Midbrain (tissue), 1 donor: ENCODE results near the gene KIF3A.

Experiments used
- DNase-seq: peaks from one replicate; lab custom pipeline; 2025; lab: John Stamatoyannopoulos, UW

Gene KIF3A

DNA sequence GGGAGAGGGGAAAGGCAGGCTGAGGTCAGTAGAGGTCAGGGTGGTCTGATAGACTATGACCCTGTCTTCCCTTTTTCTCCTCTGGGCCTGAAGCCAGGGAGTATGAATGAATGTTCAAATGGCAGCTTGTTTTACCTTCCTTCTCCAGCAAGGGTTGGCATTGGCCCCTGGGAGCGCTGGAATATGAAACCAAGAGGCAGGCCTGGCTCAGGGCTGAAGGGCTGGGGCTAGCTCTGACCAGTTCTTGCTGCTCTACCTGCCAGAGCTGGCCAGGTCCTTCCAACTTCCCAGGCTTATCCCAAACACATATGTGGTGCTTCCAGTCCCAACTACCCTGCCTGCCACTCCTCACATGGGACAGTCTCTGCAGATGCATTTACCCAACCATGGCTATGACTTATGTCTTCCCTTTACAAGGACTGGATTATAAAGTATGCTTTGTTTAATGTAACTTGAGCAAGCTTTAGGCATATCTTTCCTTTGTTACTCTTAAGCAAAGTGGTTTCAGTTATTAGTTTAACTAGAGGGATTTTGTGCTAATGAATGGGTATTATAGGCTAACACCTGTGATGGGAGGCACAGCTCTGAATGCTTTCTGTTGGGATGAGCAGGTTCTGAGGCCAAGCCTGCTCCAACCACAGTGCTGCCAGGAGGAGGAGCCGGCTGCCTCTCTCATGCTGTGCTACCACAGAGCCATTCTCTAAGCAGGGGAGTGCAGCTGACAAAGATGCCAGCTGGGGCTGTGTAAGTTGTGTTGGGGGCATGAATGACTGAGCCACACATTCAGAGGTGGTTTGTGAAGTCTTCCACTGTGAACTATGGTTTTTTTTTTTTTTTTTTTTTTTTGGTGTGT lies 16.0 kb upstream of the KIF3A start:
- DNase-seq: peak; percentile 83

DNA sequence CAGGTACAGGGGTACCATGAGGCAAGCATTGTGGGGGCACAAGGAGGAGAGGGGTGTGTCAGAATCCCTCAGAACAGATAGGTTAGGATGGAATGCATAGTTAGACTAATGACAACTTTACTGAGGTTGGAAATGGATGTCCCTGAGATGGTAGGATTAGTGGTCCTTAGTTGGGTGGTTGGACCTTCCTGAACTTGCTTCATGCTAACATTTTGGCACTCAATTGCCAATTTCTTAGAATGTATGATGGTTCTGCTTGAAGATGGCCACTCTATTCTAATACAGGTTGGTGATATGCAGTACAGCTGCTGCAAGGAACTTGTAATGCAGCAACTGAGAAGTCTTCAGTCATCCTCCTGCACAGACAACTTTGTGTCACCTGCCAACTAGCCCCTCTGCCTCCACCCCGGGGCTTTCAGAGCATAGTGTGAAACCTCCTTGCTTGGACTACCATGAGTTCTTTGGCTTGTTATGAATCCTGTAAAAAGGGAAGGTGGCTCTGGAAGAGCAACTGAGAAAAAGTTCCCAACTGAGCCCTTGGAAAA lies 15.3 kb upstream of the KIF3A start:
- DNase-seq: no peak

- DNase-seq: no peak
Measured at GRCh38 chr5:132751971-132752580, 14.7 kb upstream of the KIF3A start.

DNA sequence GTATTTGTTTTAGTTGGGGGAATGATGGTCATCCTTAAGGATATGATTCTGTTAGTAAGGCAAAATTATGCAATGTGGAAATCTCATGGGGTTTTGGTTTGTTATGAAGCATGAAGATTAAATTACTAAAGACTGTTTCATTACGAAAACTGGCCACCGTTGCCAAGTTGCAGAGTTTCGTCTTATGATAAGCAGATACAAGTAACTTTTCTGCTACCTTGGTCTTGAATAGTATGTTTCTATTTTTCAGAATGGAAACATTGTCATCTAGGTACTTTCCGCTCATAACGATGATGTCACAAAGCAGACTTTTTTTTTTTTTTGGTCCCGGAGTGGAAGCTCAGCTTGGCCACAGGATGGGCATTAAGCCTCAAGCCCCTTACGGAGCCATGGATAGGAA lies 14.1 kb upstream of the KIF3A start:
- DNase-seq: no peak

GRCh38 chr5:132750471-132751230 lies 13.3 kb upstream of the KIF3A start:
- no peak for DNase-seq

DNA sequence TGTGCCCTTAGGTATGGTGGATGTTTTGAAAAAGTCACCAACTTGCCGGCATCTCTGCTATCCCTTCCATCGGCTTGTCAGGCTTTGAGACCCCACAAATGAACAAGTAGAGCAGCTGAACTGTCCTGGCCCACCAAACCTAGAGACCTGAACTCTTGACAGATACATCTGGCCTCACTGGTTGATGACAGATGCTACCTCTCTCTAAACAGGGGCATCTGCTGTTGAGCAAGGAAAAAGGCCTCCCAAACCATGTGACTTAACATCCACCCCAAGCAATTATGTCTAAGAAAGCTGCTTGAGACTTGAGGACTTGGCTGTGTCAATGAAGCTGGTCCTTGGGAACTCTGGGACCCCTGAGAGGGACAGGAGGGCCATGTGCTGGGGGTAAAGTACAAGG lies 12.2 kb upstream of the KIF3A start:
- no peak for DNase-seq

GRCh38 chr5:132748522-132749000 lies 11.2 kb upstream of the KIF3A start:
- no peak for DNase-seq

DNA sequence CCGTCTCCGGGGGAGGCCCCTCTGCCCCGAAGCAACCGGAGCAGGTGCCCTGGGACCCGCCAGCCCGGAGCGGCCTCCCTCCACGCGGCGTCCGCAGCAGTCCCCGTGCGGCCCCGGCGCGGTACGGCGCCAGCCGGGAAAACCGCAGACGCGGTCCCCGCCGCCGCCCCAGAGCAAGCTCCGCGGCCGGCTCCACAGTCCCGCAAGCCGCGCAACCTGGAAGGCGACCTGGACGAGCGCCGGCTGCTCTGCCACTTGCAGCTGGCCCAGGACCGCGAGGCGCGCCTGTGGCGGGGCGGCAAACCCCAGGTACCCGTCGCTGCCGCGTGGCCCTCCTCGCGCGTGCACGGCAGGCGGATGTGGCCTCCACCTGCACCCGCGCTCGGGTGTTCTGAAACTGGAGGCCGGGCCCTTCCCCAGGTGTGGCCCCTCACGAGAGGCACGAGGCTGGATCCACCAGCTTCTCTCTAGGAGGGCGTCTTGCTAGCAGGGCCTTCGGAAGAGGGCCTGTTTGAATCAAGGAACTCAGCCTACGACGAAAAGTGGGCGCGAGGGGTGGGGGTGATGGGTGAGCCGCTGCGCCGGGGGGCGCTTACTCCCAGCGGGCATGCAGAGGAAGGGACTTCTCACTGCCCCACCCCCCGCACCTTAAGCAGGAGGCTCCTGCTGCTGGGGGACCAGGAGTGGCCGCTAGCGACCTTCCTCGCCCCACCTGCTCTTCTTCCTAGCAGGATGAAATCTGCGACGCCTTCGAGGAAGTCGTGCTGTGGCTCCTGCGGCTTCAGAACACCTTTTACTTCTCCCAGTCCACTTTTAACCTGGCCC lies 10.5 kb upstream of the KIF3A start:
- no peak for DNase-seq

- peak; percentile 17 for DNase-seq
Measured at GRCh38 chr5:132746954-132747615, 9.7 kb upstream of the KIF3A start, which contains the start of gene CCNI2. Gene CCNI2 (plus strand): TSS chr5:132747426. CDS start chr5:132747496, 70 bp downstream.

DNA sequence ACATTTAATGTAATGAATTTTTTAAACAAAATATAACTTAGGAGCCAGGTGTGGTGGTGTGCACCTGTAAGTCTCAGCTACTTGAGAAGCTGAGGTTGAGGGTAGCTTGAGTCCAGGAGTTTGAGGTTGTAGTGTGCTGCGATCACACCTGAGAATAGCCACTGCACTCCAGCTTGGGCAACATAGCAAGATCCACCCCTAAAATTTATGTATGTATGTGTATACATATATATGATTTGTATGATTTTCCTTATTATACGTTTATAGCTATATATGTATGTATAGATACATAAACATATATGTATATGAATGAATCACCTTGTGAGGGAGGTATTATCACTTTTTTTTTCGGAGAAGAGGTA lies 9.2 kb upstream of the KIF3A start:
- DNase-seq: no peak

DNA sequence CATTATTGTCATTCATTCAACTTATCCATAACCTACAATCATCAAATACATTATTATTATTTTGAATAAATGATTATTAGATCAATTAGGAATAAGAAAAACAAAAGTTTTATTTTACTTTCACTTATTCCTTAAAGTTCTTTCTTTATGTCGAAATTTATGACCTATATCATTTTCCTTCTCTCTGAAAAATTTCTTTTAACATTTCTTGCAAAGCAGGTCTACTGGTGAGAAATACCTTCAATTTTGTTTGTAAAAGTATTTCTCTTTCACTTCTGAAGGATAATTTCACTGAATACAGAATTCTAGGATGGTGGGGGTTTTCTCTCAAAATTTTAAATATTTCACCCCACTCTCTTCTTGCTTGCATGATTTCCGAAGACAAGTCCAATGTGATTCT lies 7.3 kb upstream of the KIF3A start:
- DNase-seq: no peak

DNA sequence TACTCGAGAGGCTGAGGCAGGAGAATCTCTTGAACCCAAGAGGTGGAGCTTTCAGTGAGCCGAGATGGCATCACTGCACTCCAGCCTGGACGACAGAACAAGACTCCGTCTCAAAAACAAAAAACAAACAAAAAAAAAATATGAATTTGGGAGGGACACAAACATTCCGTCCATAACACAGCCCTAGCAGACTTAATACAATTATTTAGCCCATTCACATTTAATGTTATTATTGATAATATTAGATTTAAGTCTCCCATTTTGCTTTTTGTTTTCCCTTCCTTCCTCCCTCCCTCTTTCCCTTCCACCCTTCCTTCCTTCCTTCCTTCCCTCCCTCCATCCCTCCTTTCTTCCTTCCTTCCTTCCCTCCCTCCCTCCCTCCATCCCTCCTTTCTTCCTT lies 5.3 kb upstream of the KIF3A start:
- DNase-seq: no peak

GRCh38 chr5:132742158-132742557 lies 4.8 kb upstream of the KIF3A start:
- DNase-seq: no peak

GRCh38 chr5:132739232-132739631 lies 1.9 kb upstream of the KIF3A start:
- DNase-seq: no peak

GRCh38 chr5:132737982-132738681 lies 786 bp upstream of the KIF3A start:
- no peak for DNase-seq

DNA sequence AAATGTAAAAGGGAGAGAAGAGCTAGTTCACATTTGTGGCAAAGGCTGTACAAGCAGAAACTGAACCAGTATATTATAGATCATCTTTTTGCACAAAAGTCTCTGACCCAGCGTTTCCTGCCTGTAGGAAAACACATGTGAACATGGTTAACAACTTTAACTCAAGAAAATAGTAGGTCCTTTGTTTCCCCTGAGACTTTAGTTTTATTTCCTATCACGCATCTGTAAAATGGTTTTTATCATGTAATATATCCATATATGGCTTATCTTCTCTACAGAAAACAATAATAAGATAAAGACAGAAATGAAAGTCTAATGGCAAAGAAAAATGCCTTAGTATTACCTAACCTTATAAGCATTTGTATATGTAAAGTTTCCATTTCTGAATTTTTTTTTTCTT lies 2.7 kb downstream of the KIF3A start:
- DNase-seq: no peak

DNA sequence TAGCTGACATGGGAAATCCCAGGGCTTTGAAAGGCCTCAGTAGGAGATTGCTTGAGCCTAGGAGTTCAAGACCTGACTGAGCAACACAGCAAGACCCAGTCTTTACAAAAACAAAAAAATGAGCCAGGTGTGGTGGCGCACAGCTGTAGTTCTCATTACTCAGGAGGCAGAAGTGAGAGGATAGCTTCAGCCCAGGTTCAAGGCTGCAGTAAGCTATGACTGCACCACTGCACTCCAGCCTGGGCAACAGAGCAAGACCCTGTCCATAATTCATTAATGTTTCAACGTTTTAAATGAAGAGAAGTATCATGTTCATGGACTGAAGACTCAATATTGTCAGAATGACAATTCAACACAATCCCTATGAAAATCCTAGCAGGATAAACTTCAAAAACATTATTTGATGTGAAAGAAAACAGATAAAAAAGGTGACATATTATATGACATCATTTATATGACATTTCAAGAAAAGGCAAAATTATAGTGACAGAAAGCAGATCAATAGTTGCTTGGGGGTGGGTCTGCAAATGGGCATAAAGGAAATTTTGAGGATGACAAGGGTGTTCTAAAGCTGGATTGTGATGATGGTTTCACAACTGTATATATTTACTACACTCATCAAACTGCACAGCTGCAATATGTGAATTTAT lies 3.7 kb downstream of the KIF3A start:
- no peak for DNase-seq

DNA sequence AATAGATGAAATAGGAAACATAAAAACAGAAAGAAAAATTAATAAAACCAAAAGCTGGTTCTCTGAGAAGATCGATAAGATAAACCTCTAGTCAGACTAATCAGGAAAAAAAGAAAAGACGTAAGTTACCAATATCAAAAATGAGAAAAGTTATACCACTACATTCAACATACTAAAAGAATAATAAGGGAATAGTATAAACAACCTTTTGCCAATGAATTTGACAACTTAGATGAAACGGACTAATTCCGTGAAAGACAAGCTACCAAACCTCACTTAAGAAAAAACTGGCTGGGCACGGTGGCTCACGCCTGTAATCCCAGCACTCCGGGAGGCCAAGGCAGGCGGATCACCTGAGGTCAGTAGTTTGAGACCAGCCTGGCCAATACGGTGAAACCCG lies 7.5 kb downstream of the KIF3A start:
- DNase-seq: no peak

DNA sequence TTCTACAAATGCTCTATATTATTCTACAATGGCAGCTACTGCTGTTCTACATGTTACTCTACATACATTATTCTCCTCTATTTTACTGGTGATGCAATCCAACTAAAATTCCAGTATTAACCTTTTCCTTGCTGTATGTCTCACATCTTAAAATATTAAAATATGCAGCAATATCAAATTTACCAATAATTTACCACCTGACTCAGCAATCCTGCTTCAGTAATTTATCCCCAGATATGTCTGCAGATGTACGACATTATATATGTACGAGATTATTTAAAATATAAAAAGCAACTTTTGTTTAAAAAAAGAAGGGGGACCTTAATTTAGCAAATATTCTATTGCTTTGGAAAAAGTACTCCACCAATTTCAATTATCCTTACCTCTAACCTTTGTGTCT lies 11.6 kb downstream of the KIF3A start:
- no peak for DNase-seq
